Activated CD4-positive, CD25-positive, alpha-beta regulatory T cell (primary cell): ENCODE results near the gene OBP2A.
"Not testable (repeated sequence)": the region's sequence is repeated elsewhere in the genome, so short reads cannot be mapped to it uniquely, and the experiment has no call there.

Experiments used
- DNase-seq, 4 experiments: peaks; one replicate each; lab custom pipeline; 2025; lab: John Stamatoyannopoulos, UW

Gene OBP2A

DNA sequence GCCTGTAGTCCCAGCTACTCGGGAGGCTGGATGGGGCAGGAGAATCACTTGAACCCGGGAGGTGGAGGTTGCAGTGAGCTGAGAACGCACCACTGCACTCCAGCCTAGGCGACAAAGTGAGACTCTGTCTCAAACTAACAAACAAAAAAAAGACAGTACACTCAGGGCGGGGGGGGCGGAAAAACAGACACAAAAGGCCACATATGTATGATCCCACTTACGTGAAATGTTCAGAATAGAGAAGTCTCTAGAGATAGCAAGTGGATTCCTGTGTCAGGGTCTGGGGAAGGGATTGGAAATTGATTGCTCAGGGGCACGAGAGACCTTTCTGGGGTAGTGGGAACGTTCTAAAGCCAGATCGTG, 33.7 kb upstream of the OBP2A start:
- DNase-seq: no peak

DNA sequence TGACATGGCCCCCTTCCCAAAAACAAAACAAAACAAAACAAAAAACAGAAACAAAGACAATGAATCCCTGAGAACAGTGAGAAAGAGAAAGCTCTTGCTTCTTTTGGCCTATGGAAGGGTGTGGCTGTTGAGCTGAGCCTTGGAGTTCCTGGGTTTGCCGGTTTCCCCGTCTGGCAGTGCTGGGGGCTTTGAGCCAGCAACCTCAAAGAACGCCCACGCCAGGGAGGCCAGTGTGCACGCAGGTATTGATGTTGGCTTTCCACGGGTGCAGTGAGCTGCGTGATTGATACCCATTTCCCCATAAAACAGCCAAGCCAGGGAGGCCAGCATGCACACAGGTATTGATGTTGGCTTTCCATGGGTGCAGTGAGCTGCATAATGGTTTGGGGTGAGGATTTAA, 33.0 kb upstream of the OBP2A start:
- DNase-seq: no peak

GRCh38 chr9:135513351-135513846, 32.5 kb upstream of the OBP2A start:
- DNase-seq: no peak

- not testable (repeated sequence) for DNase-seq
Observed at GRCh38 chr9:135513906-135514305, 32.0 kb upstream of the OBP2A start.

GRCh38 chr9:135514342-135515082, 31.4 kb upstream of the OBP2A start:
- no peak for DNase-seq

DNA sequence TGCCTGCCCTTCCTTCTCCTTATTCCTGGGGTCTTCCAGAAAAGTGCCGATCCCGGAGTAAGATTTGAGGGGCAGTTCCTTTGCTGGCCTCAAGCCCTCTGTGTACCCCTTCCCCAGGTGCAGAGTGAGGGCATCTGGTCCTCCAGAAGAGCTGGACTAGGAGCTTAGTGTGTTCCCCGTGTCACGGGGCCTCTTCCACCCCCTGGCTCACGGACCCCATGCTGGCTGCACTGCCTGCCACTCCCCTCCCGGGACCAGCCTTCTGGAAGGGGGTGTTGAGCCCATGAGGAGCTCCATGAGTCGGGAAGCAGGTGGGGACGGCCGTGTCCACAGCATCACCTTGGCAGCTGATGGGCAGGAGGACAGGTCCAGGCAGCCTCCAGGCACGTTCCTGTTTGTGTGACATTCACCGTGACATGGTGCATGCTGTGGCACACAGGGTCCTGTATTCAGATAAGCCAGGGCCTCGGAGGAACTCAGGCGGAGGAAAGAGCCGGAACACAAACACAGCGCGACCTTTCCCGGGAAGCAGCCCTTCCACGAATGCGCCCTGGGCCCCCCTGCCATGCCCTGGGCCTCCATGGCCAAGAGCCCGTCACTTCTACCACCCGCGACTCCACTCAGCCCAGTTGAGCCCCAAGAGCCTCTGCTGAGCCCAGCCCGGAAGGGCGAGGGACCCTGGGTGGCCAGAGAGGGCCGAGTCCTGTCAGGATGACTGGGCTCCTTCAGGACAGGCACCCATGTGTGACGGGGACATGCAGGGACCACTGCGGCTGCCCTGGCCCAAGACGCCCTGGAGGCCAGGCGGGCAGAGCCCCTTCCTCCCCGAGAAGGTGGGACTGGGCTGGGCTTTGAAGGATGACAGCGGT, 30.6 kb upstream of the OBP2A start:
- no peak for DNase-seq

DNA sequence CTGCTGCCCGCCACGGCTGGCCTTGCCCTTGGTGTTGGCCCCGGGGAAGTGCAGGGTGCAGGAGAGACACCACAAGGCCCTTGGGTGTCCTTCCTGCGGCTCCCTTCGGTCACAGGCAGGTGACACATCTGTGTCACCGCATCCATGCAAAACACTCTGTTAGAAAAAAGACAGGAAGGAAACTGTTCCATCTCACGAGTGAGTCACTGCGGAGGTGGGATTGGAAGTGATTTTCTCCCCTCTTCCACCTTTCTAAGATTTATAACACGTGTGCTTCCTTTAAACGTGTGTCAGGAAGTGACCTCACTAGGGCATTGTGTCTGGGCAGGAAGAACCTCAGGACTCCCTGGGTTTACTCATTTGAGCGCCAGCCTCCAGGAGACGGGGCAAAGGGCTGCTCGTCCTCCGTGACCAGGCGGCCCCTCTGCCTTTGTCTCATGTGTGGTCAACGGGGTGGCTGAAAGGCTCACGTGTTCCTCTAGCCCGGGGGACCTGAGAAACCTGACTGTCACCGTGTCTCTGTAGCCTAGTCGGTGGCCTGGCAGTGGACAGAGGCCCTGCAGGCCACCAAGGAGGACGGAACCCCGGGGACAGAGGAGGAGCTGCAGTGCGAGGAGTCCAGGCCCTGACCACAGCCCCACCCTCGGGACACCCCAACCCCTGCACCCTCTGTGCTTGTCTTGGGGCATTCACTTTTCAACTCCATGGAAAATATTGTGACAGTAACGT, 29.6 kb upstream of the OBP2A start:
- DNase-seq: no peak

DNA sequence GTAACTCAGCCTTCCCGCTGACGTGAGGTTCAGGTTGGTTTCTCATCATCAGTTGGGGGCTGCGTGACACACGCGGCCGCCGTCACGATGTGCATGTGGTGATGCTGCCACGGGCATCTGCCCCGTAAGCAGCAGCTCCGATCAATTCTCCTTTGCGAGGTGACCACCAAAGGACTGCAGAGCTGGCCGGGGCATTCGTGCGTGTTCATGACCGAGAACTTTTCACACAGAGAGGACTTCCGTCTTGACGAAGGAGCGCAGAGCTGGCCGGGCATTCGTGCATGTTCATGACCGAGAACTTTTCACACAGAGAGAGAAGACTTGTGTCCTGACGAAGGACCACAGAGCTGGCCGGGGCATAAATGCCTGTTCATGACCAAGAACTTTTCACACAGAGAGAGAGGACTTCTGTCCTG, 28.5 kb upstream of the OBP2A start:
- DNase-seq: no peak

GRCh38 chr9:135519179-135519971, 26.6 kb upstream of the OBP2A start:
- DNase-seq: no peak

DNA sequence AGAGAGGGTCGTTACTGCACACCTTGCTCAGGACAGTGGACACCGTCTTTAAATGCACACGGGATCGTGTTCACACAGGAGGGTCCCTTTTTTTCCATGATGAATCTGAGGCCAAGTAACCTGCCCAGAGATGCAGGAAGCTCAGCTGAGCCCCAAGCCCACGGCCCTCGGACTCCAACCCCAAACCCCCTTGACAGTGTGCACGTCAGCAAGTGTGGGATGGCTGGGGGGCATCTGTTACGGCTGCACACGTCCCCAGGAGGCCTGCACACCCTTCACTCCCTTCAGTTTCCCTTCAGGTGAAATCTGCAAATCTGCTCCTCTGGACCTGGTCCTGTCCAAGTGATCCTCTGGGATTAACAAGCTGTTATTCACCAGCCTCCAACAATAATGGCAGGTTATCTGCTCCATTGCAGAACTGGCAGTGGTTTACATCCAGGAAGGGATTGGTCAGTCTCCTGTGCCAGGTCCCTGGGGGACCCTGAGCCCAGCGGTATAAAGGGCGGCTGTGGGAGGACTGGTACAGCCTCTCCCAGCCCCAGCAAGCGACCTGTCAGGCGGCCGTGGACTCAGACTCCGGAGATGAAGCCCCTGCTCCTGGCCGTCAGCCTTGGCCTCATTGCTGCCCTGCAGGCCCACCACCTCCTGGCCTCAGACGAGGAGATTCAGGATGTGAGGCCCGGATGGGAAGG, 24.9 kb upstream of the OBP2A start, which contains the start of gene LCN1:
Gene LCN1 (plus strand): TSS at position 525 of the 692 bp plus-strand sequence. CDS start 58 bp downstream, at position 583.
- DNase-seq: no peak

DNA sequence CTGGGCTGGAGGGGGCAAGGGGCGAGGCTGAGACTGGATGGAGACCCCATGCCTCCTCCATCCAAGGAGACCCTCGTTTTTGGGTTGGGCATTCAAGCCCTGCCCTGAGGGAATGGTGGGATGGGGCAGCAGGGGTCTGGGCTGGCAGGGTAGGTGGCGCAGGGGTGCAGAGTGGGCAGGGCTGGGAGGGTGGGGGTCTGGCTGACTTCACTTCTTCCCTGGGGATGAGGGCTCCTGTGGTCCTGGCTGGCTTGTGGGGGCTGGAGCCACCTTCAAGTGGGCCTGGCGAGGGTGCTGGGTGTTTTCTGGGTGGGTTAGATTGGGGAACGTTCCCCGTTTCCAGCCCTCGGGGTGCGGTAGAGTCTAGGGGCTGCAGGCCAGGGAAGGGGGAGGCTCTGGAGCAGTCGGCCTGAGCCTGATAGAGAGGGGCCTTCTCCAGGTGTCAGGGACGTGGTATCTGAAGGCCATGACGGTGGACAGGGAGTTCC, 24.3 kb upstream of the OBP2A start:
- no peak for DNase-seq

DNA sequence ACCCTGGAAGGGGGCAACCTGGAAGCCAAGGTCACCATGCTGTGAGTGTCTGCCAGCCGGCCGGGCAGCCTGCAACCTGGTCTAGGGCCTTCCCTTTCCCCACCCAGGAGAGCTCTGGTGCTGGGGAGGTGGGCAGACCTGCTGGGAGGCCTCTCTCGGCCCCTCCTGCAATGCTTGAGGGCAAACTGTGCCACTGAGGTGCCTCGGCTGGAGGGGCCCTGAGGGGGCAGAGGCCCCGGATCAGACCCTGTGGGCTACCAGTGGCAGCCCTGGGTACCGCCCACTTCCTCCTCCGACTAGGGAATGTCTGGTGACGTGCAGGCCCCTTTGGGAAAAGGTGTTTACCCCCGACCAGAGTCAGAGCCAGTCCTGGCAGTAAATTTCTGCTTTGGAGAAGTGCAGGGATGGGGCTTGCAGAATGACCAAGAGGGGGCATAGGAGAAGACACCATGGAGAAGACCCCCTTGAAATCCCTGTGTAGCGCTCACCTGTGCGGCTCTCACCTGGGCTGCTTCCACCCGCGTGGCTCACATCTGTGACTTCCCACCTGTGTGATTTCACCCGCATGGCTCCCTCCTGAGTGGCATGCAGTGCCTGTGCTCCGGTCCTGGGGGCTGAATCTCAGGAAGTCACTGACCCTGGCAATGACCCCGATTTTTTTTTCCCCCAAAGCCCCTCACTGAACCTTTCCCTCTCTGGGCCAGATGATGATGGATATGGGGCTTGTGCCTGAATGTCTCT, 23.6 kb upstream of the OBP2A start:
- DNase-seq: no peak

GRCh38 chr9:135522931-135523330, 23.0 kb upstream of the OBP2A start:
- DNase-seq: no peak

- DNase-seq: no peak
Observed at GRCh38 chr9:135523521-135524129, 22.3 kb upstream of the OBP2A start.

DNA sequence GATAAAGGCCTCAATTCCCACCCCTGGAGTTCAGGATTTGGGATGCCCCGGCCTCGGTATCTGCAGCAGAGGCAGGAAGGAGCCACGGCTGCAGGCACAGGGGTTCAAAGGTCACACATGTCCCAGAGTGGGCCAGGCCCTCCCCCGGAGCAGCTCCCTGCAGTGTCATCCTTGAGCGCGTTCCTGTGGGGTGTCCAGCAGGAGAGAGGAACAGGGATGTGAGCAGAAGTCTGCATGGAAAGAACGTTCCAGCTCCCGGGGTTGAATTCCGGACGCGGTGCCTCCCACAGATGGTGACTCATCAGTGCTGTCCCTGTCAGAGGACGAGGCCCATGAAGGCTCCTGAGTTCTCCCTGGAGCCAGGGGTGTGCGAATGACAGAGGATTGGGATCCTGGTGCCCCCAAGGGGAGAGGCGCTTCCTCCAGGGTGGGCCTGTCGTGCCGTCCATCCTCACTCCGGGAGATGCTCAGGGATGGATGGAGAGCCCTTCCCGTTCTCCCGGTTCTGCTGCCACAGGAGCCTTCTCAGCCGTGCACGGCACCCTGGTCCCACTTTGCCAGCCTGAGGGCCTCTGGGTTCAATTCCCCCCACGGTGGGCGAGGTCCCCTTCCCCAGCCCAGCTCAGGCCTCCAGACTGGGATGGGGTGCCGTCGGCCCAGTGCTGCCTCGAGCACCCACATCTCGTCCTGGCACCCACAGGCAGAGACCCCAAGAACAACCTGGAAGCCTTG, 21.6 kb upstream of the OBP2A start:
- DNase-seq: no peak

GRCh38 chr9:135525241-135526088, 20.5 kb upstream of the OBP2A start:
- no peak for DNase-seq

DNA sequence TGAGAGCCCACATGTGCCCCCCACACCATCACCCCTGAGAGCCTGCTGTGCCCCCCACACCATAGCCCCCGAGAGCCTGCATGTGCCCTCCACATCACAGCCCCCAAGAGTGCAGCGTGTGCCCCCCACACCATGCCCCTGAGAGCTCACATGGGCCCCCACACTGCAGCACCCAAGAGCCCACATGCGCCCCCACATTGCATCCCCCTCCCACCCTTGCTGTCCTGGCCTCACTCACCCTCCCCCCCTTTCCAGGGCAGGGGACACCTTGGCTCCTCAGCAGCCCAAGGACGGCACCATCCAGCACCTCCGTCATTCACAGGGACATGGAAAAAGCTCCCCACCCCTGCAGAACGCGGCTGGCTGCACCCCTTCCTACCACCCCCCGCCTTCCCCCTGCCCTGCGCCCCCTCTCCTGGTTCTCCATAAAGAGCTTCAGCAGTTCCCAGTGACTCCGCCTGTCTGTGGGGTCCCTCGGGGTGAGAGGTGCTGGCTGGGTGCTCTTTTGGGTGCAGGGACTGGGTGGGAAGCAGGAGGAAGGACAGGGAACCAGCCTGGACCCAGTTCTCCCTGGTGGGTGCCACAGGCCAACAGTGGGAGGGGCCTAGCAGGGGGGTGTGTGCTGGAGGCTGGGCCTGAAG, 19.7 kb upstream of the OBP2A start:
- DNase-seq: no peak
